Gastroesophageal sphincter (tissue), 4 donors: ENCODE data around the gene GGNBP2. TPM values are rescaled to one million over a fixed set of nuclear protein-coding genes. Genes with fewer than 3 reads are reported as not detected.

Source experiments
- ATAC-seq: fragments of 150-250 bp; one replicate; pipeline ENCODE4 v1.9.1; 2016; ENCODE audit warnings: mild to moderate bottlenecking, moderate library complexity
- H3K27ac ChIP-seq, 4 donors: fragments of 200-600 bp; sonication (generic) in 3 of 4; 1 replicate in 3 of 4; 2 replicates in 1 of 4; pipeline ENCODE4 v1.5.1; 2016 to 2019
- H3K27me3 ChIP-seq: fragments of 200-600 bp; sonication (generic); one replicate; pipeline ENCODE4 v1.5.1; 2019
- H3K36me3 ChIP-seq, 2 donors: fragments of 200-600 bp; sonication (generic); one replicate each; pipeline ENCODE4 v1.5.1; 2019; ENCODE audit warnings: control low read depth in 1 of 2
- H3K4me1 ChIP-seq, 3 donors: fragments of 200-600 bp; sonication (generic); 1 replicate in 2 of 3; 2 replicates in 1 of 3; pipeline ENCODE4 v1.5.1; 2016 to 2019; ENCODE audit warnings: control low read depth in 2 of 3
- H3K4me3 ChIP-seq, 2 donors: fragments of 200-600 bp; sonication (generic); one replicate each; pipeline ENCODE4 v1.5.1; 2019; ENCODE audit warnings: mild to moderate bottlenecking in 1 of 2, moderate library complexity in 1 of 2
- H3K9me3 ChIP-seq, 3 donors: fragments of 200-600 bp; sonication (generic); one replicate each; pipeline ENCODE4 v1.5.1; 2017 to 2019; ENCODE audit warnings: control low read depth in 2 of 3
- CTCF ChIP-seq, 4 experiments: fragments of 200-600 bp in 2 of 4; fragments of 450-650 bp in 2 of 4; sonication (generic) in 1 of 4; IDR thresholded peaks; one replicate each; pipeline ENCODE4 v1.5.1; 2017 to 2019; ENCODE audit warnings: antibody characterized with exemption in 4 of 4, mild to moderate bottlenecking in 2 of 4, moderate library complexity in 2 of 4
- EP300 ChIP-seq: sonication (generic); formaldehyde crosslinking; IDR thresholded peaks from one replicate; pipeline ENCODE4 v1.6.1; 2017; ENCODE audit warnings: antibody characterized with exemption, mild to moderate bottlenecking
- POLR2A ChIP-seq, 2 donors: fragments of 450-650 bp; IDR thresholded peaks; one replicate each; pipeline ENCODE4 v1.6.1; 2017; ENCODE audit warnings: antibody characterized with exemption in 2 of 2, mild to moderate bottlenecking in 2 of 2, moderate library complexity in 1 of 2
- POLR2AphosphoS5 ChIP-seq: sonication (generic); formaldehyde crosslinking; IDR thresholded peaks from one replicate; pipeline ENCODE4 v1.6.1; 2017; ENCODE audit warnings: antibody characterized with exemption
- WGBS, 2 donors: methylation state at CpG; one replicate each; pipeline ENCODE4 v1.1.5; 2018; ENCODE audit warnings: low coverage in 1 of 2; 5-methylcytosine and 5-hydroxymethylcytosine counted together
- total RNA-seq, 4 donors: library from RNA; depleted of rRNA; stranded (reverse); fragments of >200 nt; gene quantifications; one replicate each; pipeline ENCODE4 v1.1.0, GENCODE V29; 2016

GGNBP2 gene
- total RNA-seq, 4 donors from 2014 or later: 40.1 to 62.9 (median 53.6) TPM

GRCh38 chr17:36498560-36499300, 46.0 kb upstream of the GGNBP2 start:
- Histone ChIP-seq H3K27ac (no peak overlapping the region), H3K36me3 (peaks cover 3 to 93% of the 10 kb centered on the region in 2 donors), H3K4me3 (no peak overlapping the region), H3K27me3 (no peaks in the 10 kb centered on the region), H3K9me3 (no peaks in the 10 kb centered on the region), H3K4me1 (no peaks in the 10 kb centered on the region)
- ATAC-seq: no peak
- TF ChIP-seq EP300 (no peak), POLR2AphosphoS5 (no peak), POLR2A (IDR thresholded peaks at IDR 0.05) (no peak), CTCF (IDR thresholded peaks at IDR 0.05) (no peak)
- 72 to 75% methylated on average over 4 to 6 of the region's 7 CpGs for WGBS, 2 donors

DNA sequence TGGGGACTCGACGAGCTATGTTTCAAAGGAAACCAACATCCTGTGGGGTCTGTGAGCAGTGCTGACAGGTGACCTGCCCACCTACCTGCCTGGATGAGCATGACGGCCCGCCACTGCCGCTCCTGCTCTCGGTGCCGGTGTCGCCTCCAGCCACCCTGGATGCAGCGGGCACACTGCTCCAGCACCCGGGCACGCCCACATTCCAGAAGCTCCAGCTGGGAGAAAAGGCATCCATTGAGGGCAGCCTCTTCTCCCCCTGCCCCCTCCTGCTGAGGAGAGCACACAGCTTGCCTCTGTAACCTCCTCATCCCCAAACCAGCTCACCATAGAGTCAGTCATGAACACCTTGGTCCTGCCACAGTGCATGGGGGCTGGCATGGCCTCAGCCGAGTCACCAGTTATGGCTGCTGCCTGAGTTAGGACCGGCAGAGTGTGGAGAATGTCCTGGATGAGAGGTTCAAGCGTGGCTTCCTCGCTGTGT, 43.9 kb upstream of the GGNBP2 start:
- no peak for ATAC-seq
- WGBS, 2 donors: 92% methylated on average over 2 of the region's 15 CpGs; no CpG with 5 or more reads in 1 of the 2 donors
- Histone ChIP-seq H3K4me3 (no peak overlapping the region), H3K4me1 (no peaks in the 10 kb centered on the region), H3K36me3 (peaks cover 3 to 93% of the 10 kb centered on the region in 2 donors), H3K9me3 (no peaks in the 10 kb centered on the region), H3K27ac (no peak overlapping the region), H3K27me3 (no peaks in the 10 kb centered on the region)
- TF ChIP-seq CTCF (IDR thresholded peaks at IDR 0.05): no peak
- TF ChIP-seq POLR2A (IDR thresholded peaks at IDR 0.05): no peak
- TF ChIP-seq POLR2AphosphoS5: no peak
- no peak for TF ChIP-seq EP300

DNA sequence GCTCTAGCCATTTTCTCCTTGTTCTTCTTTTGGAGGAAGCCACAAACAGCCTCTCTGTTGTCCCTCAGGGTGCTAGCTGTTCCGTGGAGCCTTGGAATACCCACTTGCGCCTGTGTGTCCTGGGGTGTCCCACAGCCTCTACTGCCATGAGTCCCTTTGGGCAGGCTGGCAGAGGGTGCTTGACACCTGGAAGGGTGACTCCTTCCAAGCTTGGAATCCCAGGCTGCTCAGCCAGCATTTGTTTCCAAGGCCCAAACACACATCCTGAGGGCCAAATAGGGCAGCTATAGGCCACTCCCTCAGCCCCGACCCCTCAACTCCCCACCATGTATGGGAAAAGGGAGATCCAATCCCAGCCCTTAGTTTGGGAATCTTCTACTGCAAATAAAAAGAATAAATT, 43.4 kb upstream of the GGNBP2 start:
- TF ChIP-seq CTCF (IDR thresholded peaks at IDR 0.05) (no peak), EP300 (no peak), POLR2A (IDR thresholded peaks at IDR 0.05) (no peak), POLR2AphosphoS5 (no peak)
- H3K27ac ChIP-seq: no peak overlapping the region
- no peaks in the 10 kb centered on the region for H3K9me3 ChIP-seq
- H3K27me3 ChIP-seq: no peaks in the 10 kb centered on the region
- H3K36me3 ChIP-seq: peaks cover 0 to 93% of the 10 kb centered on the region in 2 donors
- no peaks in the 10 kb centered on the region for H3K4me1 ChIP-seq
- no peak overlapping the region for H3K4me3 ChIP-seq
- no peak for ATAC-seq
- WGBS, 2 donors: 94% methylated on average over 3 of the region's 3 CpGs; no CpG with 5 or more reads in 1 of the 2 donors

DNA sequence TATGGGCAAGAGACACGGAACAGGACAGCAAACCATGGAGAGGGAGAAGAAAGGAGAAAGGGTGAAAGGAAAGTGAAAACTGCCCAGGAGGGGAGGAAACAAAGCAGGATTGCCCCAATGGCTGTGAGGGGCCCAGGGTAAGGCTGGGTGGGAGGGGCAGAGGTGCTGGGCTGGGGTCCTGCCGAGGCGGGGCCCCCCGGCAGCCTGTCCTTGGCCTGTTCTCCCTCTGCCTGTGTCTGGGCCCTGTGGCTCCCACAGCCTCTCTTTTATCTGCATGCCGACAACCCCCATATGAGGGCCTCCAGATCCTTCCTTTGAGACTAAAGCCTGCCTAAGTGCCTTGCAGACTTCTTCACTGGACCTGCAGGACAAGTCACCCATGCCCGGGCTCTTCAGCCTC, 42.8 kb upstream of the GGNBP2 start:
- H3K36me3 ChIP-seq: peaks cover 0 to 93% of the 10 kb centered on the region in 2 donors
- H3K27ac ChIP-seq: no peak overlapping the region
- TF ChIP-seq POLR2AphosphoS5 (no peak), CTCF (IDR thresholded peaks at IDR 0.05) (no peak), EP300 (no peak), POLR2A (IDR thresholded peaks at IDR 0.05) (no peak)
- ATAC-seq: no peak
- no peak overlapping the region for H3K4me3 ChIP-seq
- no peaks in the 10 kb centered on the region for H3K9me3 ChIP-seq
- no peaks in the 10 kb centered on the region for H3K4me1 ChIP-seq
- WGBS, 2 donors: 85 to 88% methylated on average over 5 to 6 of the region's 6 CpGs
- H3K27me3 ChIP-seq: no peaks in the 10 kb centered on the region

DNA sequence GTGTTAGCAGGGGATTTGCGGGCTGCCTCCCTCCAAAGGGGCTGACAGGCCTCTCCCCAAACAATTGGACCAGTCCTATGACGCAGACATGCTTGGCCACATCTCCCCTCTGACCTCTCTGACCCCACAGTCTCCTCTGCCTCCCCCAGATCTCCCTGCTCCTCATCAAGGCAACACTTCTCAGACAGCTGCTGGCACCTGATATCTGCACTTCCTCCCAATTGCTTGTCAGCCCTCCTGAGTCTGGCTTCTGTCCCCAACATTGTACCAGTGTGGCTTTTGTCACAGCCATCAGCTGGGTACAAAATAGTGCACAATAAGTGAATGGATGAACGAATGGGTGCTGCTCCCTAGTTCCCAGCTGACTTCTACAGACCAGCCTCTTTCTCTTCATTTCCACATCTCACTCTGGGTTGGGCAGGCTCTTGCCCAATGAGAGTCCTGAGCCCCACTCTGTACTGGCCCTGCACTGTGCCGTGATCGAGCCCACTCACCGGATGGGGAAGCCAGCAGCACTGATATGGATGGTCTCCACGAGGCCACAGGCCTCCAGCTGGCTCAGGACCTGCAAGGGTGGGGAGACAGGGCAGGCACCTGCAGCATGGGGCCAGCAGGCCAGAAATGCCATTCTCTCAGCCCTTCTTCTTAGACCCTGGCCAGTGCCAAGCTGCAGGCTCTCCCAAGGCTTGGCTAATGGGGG, 41.1 kb upstream of the GGNBP2 start:
- Histone ChIP-seq H3K9me3 (no peaks in the 10 kb centered on the region), H3K4me1 (no peaks in the 10 kb centered on the region), H3K4me3 (no peak overlapping the region), H3K27ac (no peak overlapping the region), H3K36me3 (peaks cover 0 to 93% of the 10 kb centered on the region in 2 donors), H3K27me3 (no peaks in the 10 kb centered on the region)
- ATAC-seq: no peak
- TF ChIP-seq POLR2A (IDR thresholded peaks at IDR 0.05): no peak
- TF ChIP-seq CTCF (IDR thresholded peaks at IDR 0.05): no peak
- no peak for TF ChIP-seq EP300
- 100% methylated on average over 1 to 2 of the region's 7 CpGs for WGBS, 2 donors
